ENCODE measurements around the gene NBAS.

GRCh38 chr2:15260196-15260595 lies 300.9 kb downstream of the NBAS start:
- TF ChIP-seq CTCF (IDR thresholded peaks at IDR 0.05; ENCODE audit: insufficient read depth, low read length, poor library complexity, severe bottlenecking) (no peak), EZH2phosphoT487 (conservative IDR thresholded peaks at IDR 0.05; ENCODE audit: low read length) (no peak)

Data from SU-DHL-6 (cell line).